RWPE2 (cell line): ENCODE results near the gene UGT8.

Experiments used
- ATAC-seq: fragments of 200-7000 bp; cut with Tn5 transposase; 3 replicates; pipeline ENCODE4 v1.9.1; 2021; ENCODE audit warnings: low read depth
- DNase-seq: peaks from one replicate; pipeline ENCODE4 v3.0.0-alpha.2; 2020; ENCODE audit warnings: low spot score
- H3K27ac ChIP-seq: fragments of 450-650 bp; 2 replicates; pipeline ENCODE4 v1.5.1; 2017; ENCODE audit warnings: mild to moderate bottlenecking; ENCODE audit not compliant: poor library complexity, severe bottlenecking
- H3K27me3 ChIP-seq: fragments of 250-450 bp; sonication (Bioruptor Pico); 2 replicates; pipeline ENCODE4 v1.5.1; 2021; ENCODE audit warnings: mild to moderate bottlenecking, moderate library complexity; ENCODE audit not compliant: insufficient read depth, poor library complexity, severe bottlenecking
- H3K36me3 ChIP-seq: fragments of 250-450 bp; sonication (Bioruptor Pico); 2 replicates; pipeline ENCODE4 v1.5.1; 2020; ENCODE audit warnings: low read depth, mild to moderate bottlenecking, moderate library complexity
- H3K4me1 ChIP-seq: fragments of 250-450 bp; sonication (Bioruptor Pico); 2 replicates; pipeline ENCODE4 v1.5.1; 2021; ENCODE audit warnings: mild to moderate bottlenecking, moderate library complexity; ENCODE audit not compliant: insufficient read depth, poor library complexity, severe bottlenecking
- H3K4me3 ChIP-seq: fragments of 250-450 bp; sonication (Bioruptor Pico); 2 replicates; pipeline ENCODE4 v1.5.1; 2021; ENCODE audit warnings: mild to moderate bottlenecking, moderate library complexity; ENCODE audit not compliant: severe bottlenecking
- H3K9me3 ChIP-seq: fragments of 250-450 bp; sonication (Bioruptor Pico); 2 replicates; pipeline ENCODE4 v1.5.1; 2021; ENCODE audit warnings: mild to moderate bottlenecking, moderate library complexity; ENCODE audit not compliant: severe bottlenecking
- CTCF ChIP-seq: fragments of 450-650 bp; IDR thresholded peaks from one replicate; pipeline ENCODE4 v1.5.1; 2017; ENCODE audit warnings: mild to moderate bottlenecking, moderate library complexity; ENCODE audit not compliant: poor library complexity, severe bottlenecking

UGT8 gene

GRCh38 chr4:114701491-114701890, 102.9 kb downstream of the UGT8 start:
- Histone ChIP-seq H3K27ac (no peak overlapping the region), H3K9me3 (no peaks in the 10 kb centered on the region), H3K4me3 (no peak overlapping the region), H3K4me1 (no peaks in the 10 kb centered on the region), H3K27me3 (peaks cover 4% of the 10 kb centered on the region), H3K36me3 (no peaks in the 10 kb centered on the region)
- ATAC-seq: no peak
- DNase-seq: no peak
- no peak for TF ChIP-seq CTCF

- Histone ChIP-seq H3K4me3 (no peak overlapping the region), H3K27ac (no peak overlapping the region), H3K27me3 (no peaks in the 10 kb centered on the region), H3K9me3 (no peaks in the 10 kb centered on the region), H3K36me3 (no peaks in the 10 kb centered on the region), H3K4me1 (no peaks in the 10 kb centered on the region)
- ATAC-seq (no peak), DNase-seq (no peak)
- no peak for TF ChIP-seq CTCF
Measured at GRCh38 chr4:114717432-114717831, 118.8 kb downstream of the UGT8 start.

GRCh38 chr4:114725066-114725465, 126.5 kb downstream of the UGT8 start:
- no peaks in the 10 kb centered on the region for H3K36me3 ChIP-seq
- ATAC-seq (no peak), DNase-seq (no peak)
- H3K4me1 ChIP-seq: no peaks in the 10 kb centered on the region
- H3K27me3 ChIP-seq: no peaks in the 10 kb centered on the region
- no peak for TF ChIP-seq CTCF
- no peaks in the 10 kb centered on the region for H3K9me3 ChIP-seq
- no peak overlapping the region for H3K4me3 ChIP-seq
- H3K27ac ChIP-seq: no peak overlapping the region

GRCh38 chr4:114727461-114727860, 128.9 kb downstream of the UGT8 start:
- no peaks in the 10 kb centered on the region for H3K4me1 ChIP-seq
- ATAC-seq: no peak
- no peaks in the 10 kb centered on the region for H3K9me3 ChIP-seq
- TF ChIP-seq CTCF: no peak
- no peak for DNase-seq
- H3K4me3 ChIP-seq: no peak overlapping the region
- no peak overlapping the region for H3K27ac ChIP-seq
- no peaks in the 10 kb centered on the region for H3K27me3 ChIP-seq
- H3K36me3 ChIP-seq: no peaks in the 10 kb centered on the region
